HepG2 (cell line): ENCODE results near the gene DDIT4. TPM values are rescaled to one million over a fixed set of nuclear protein-coding genes. Genes with fewer than 3 reads are reported as not detected.

Experiments
- AHDC1 ChIP-seq: sonication (generic); formaldehyde crosslinking; IDR thresholded peaks from 2 replicates; pipeline ENCODE4 v1.5.1; 2020; ENCODE audit warnings: mild to moderate bottlenecking, missing genetic modification reagents, borderline replicate concordance
- BRF2 ChIP-seq: sonication (generic); formaldehyde crosslinking; IDR thresholded peaks from 2 replicates; pipeline ENCODE4 v1.8.1; 2022; ENCODE audit warnings: mild to moderate bottlenecking, missing genetic modification reagents
- CENPX ChIP-seq: sonication (generic); formaldehyde crosslinking; IDR thresholded peaks from 2 replicates; pipeline ENCODE4 v1.9.0; 2021; ENCODE audit warnings: mild to moderate bottlenecking, missing genetic modification reagents, moderate library complexity
- NFAT5 ChIP-seq: sonication (generic); formaldehyde crosslinking; IDR thresholded peaks from 2 replicates; pipeline ENCODE4 v1.4.0; 2020; ENCODE audit warnings: missing genetic modification reagents
- RARA ChIP-seq: IDR thresholded peaks from 2 replicates; pipeline ENCODE4 v1.6.1; 2016; ENCODE audit warnings: missing genetic modification reagents, missing compliant biosample characterization
- SSRP1 ChIP-seq: IDR thresholded peaks from 2 replicates; pipeline ENCODE4 v1.6.1; 2016; ENCODE audit warnings: control low read depth
- ZNF180 ChIP-seq: sonication (generic); formaldehyde crosslinking; IDR thresholded peaks from 2 replicates; pipeline ENCODE4 v1.4.0; 2020; ENCODE audit warnings: low read depth, missing genetic modification reagents, borderline replicate concordance
- ZNF468 ChIP-seq: sonication (generic); formaldehyde crosslinking; IDR thresholded peaks from 2 replicates; pipeline ENCODE4 v1.8.0; 2022; ENCODE audit warnings: mild to moderate bottlenecking, moderate library complexity, missing genetic modification reagents
- ZNF766 ChIP-seq: sonication (generic); formaldehyde crosslinking; IDR thresholded peaks from 2 replicates; pipeline ENCODE4 v1.5.0; 2020; ENCODE audit warnings: missing genetic modification reagents, borderline replicate concordance
- ZSCAN22 ChIP-seq: sonication (generic); formaldehyde crosslinking; IDR thresholded peaks from 2 replicates; pipeline ENCODE4 v1.4.0; 2020; ENCODE audit warnings: mild to moderate bottlenecking, missing genetic modification reagents
- polyA plus RNA-seq, 8 experiments: library from polyadenylated mRNA; depleted of rRNA in 3 of 8; stranded (reverse) in 7 of 8; unstranded in 1 of 8; fragments of >200 nt; fragmentation: Illumina TruSeq in 4 of 8; extraction: Trizol in 4 of 8; gene quantifications; 2 replicates each; pipeline versions ENCODE4 v1.2.1 to v1.2.3, GENCODE V29; 2011 to 2016; ENCODE audit warnings: low read depth in 4 of 8, missing spikeins in 1 of 8, mixed read lengths in 1 of 8; ENCODE audit not compliant: insufficient read depth in 1 of 8
- total RNA-seq, 5 experiments: library from RNA; depleted of rRNA; stranded (reverse); fragments of >200 nt; fragmentation: Illumina TruSeq; extraction: Trizol; gene quantifications; 2 replicates each; pipeline ENCODE4 v1.2.3, GENCODE V29; 2016; ENCODE audit warnings: low read depth in 1 of 5

The DDIT4 gene
- total and polyA plus RNA-seq, 2 of the 13 experiments (the other 11 are each of a cell fraction or from before 2014, with no cell fraction given), result 35.6 to 40.7 TPM

- TF ChIP-seq RARA (CRISPR knock-in tag) (peak; percentile 82), CENPX (no peak), ZNF468 (no peak), ZNF180 (no peak), ZSCAN22 (CRISPR knock-in tag) (no peak), AHDC1 (CRISPR knock-in tag) (no peak), ZNF766 (no peak), NFAT5 (CRISPR knock-in tag) (no peak), BRF2 (CRISPR knock-in tag) (no peak), SSRP1 (CRISPR knock-in tag) (peak; percentile 98)
These were observed 3.0 kb downstream of the DDIT4 start (continued) for GRCh38 chr10:72276421-72277339.
